Measurements from ENCODE around the gene CRACR2A.

Gene CRACR2A

GRCh38 chr12:3641428-3642018 lies 111.4 kb downstream of the CRACR2A start:
- DNase-seq: no peak

- DNase-seq: no peak
Observed at GRCh38 chr12:3636328-3636727, 116.6 kb downstream of the CRACR2A start.

- DNase-seq: no peak
Observed at GRCh38 chr12:3634348-3634747, 118.6 kb downstream of the CRACR2A start.

GRCh38 chr12:3633396-3633795 lies 119.5 kb downstream of the CRACR2A start:
- DNase-seq: no peak

- no peak for DNase-seq
Observed at GRCh38 chr12:3632754-3633153, 120.2 kb downstream of the CRACR2A start.

GRCh38 chr12:3632256-3632655 lies 120.7 kb downstream of the CRACR2A start:
- DNase-seq: no peak

- DNase-seq: no peak
Observed at GRCh38 chr12:3631759-3632158, 121.2 kb downstream of the CRACR2A start.

GRCh38 chr12:3631272-3631637 lies 121.7 kb downstream of the CRACR2A start:
- DNase-seq: no peak

- DNase-seq: no peak
Observed at GRCh38 chr12:3630621-3631271, 122.2 kb downstream of the CRACR2A start.

GRCh38 chr12:3630111-3630510 lies 122.8 kb downstream of the CRACR2A start:
- DNase-seq: no peak

- no peak for DNase-seq
Observed at GRCh38 chr12:3629057-3629830, 123.7 kb downstream of the CRACR2A start.

GRCh38 chr12:3628629-3629028 lies 124.3 kb downstream of the CRACR2A start:
- DNase-seq: no peak

- DNase-seq: no peak
Observed at GRCh38 chr12:3627336-3627735, 125.6 kb downstream of the CRACR2A start.

GRCh38 chr12:3624273-3624672 lies 128.6 kb downstream of the CRACR2A start:
- DNase-seq: no peak

- no peak for DNase-seq
Observed at GRCh38 chr12:3622822-3623690, 129.9 kb downstream of the CRACR2A start.

GRCh38 chr12:3622021-3622821 lies 130.7 kb downstream of the CRACR2A start:
- DNase-seq: no peak

- no peak for DNase-seq
Observed at GRCh38 chr12:3620856-3621255, 132.1 kb downstream of the CRACR2A start.

GRCh38 chr12:3617565-3617964 lies 135.3 kb downstream of the CRACR2A start:
- no peak for DNase-seq

- no peak for DNase-seq
Observed at GRCh38 chr12:3615862-3616261, 137.0 kb downstream of the CRACR2A start.

- DNase-seq: no peak
Observed at GRCh38 chr12:3614806-3615466, 138.0 kb downstream of the CRACR2A start.

GRCh38 chr12:3613641-3614395 lies 139.1 kb downstream of the CRACR2A start:
- no peak for DNase-seq

Data from stimulated activated naive CD4-positive, alpha-beta T cell treated with Interleukin-2 at 50 U/mL for 16 hours (primary cell).